HAP-1 (cell line): ENCODE results near the gene CCDC28A.

Experiments used
- DNase-seq, 2 experiments: peaks; one replicate each; pipeline ENCODE4 v3.0.0-alpha.2; 2016 to 2020; ENCODE audit warnings: low spot score in 2 of 2
- H3K27me3 ChIP-seq: fragments of 250-450 bp; sonication (Bioruptor Pico); 2 replicates; pipeline ENCODE4 v1.5.1; 2020; ENCODE audit warnings: low read depth, mild to moderate bottlenecking, moderate library complexity
- H3K36me3 ChIP-seq: fragments of 250-450 bp; sonication (Bioruptor Pico); replicated peaks from 2 replicates; pipeline ENCODE4 v1.5.1; 2020; ENCODE audit warnings: mild to moderate bottlenecking
- H3K4me1 ChIP-seq: fragments of 250-450 bp; sonication (Bioruptor Pico); 2 replicates; pipeline ENCODE4 v1.5.1; 2020; ENCODE audit warnings: mild to moderate bottlenecking
- H3K4me3 ChIP-seq: fragments of 250-450 bp; sonication (Bioruptor Pico); 2 replicates; pipeline ENCODE4 v1.5.1; 2020; ENCODE audit warnings: mild to moderate bottlenecking, moderate library complexity
- H3K9me3 ChIP-seq: fragments of 250-450 bp; sonication (Bioruptor Pico); 2 replicates; pipeline ENCODE4 v1.5.1; 2020; ENCODE audit warnings: mild to moderate bottlenecking, moderate library complexity
- in situ Hi-C: fragments of 300-500 bp; cut with MboI; formaldehyde crosslinking; loops from 3 replicates; pipeline ENCODE4 v1.14.3; 2020; ENCODE audit warnings: low sequenced_read_pairs, inconsistent platforms, mixed read lengths

CCDC28A gene

GRCh38 chr6:138832182-138832581, 58.6 kb downstream of the CCDC28A start:
- in situ Hi-C loops = no loop called here
- peaks cover 7% of the 10 kb centered on the region; the same call in 1 of the 2 replicates for H3K4me1 ChIP-seq
- DNase-seq = no peak
- no peaks in the 10 kb centered on the region for H3K36me3 ChIP-seq
- no peaks in the 10 kb centered on the region for H3K9me3 ChIP-seq
- no peaks in the 10 kb centered on the region for H3K27me3 ChIP-seq
- no peak overlapping the region for H3K4me3 ChIP-seq

- H3K9me3 ChIP-seq = no peaks in the 10 kb centered on the region
- H3K36me3 ChIP-seq = no peaks in the 10 kb centered on the region
- in situ Hi-C loops = no loop called here
- H3K4me1 ChIP-seq = no peaks in the 10 kb centered on the region
- no peaks in the 10 kb centered on the region for H3K27me3 ChIP-seq
- peak in 1 of 2 experiments; percentile 24 for DNase-seq
- H3K4me3 ChIP-seq = no peak overlapping the region
Observed at GRCh38 chr6:138833816-138834539, 60.4 kb downstream of the CCDC28A start.

- in situ Hi-C loops = no loop called here
- H3K4me1 ChIP-seq = no peaks in the 10 kb centered on the region
- DNase-seq = no peak
- no peak overlapping the region for H3K4me3 ChIP-seq
- H3K9me3 ChIP-seq = no peaks in the 10 kb centered on the region
- no peaks in the 10 kb centered on the region for H3K36me3 ChIP-seq
- H3K27me3 ChIP-seq = no peaks in the 10 kb centered on the region
Observed at GRCh38 chr6:138837246-138837645, 63.7 kb downstream of the CCDC28A start.
